Measurements from ENCODE around the gene PLEKHG5.

- TF ChIP-seq, protein P1, sequence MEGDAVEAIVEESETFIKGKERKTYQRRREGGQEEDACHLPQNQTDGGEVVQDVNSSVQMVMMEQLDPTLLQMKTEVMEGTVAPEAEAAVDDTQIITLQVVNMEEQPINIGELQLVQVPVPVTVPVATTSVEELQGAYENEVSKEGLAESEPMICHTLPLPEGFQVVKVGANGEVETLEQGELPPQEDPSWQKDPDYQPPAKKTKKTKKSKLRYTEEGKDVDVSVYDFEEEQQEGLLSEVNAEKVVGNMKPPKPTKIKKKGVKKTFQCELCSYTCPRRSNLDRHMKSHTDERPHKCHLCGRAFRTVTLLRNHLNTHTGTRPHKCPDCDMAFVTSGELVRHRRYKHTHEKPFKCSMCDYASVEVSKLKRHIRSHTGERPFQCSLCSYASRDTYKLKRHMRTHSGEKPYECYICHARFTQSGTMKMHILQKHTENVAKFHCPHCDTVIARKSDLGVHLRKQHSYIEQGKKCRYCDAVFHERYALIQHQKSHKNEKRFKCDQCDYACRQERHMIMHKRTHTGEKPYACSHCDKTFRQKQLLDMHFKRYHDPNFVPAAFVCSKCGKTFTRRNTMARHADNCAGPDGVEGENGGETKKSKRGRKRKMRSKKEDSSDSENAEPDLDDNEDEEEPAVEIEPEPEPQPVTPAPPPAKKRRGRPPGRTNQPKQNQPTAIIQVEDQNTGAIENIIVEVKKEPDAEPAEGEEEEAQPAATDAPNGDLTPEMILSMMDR (IDR thresholded peaks at IDR 0.05): no peak
- no peak for TF ChIP-seq POLR2A (IDR thresholded peaks at IDR 0.05)
Observed at GRCh38 chr1:6468729-6469461, 22.6 kb downstream of the PLEKHG5 start.

Measured in adrenal gland (tissue), 5 donors.